Kasumi-1 (cell line): ENCODE results near the gene FCHO1.
"Not testable (repeated sequence)": the region's sequence is repeated elsewhere in the genome, so short reads cannot be mapped to it uniquely, and the experiment has no call there.

Experiments
- DNase-seq, 2 experiments: peaks; one replicate each; lab custom pipeline; 2025; lab: John Stamatoyannopoulos, UW

The FCHO1 gene

DNA sequence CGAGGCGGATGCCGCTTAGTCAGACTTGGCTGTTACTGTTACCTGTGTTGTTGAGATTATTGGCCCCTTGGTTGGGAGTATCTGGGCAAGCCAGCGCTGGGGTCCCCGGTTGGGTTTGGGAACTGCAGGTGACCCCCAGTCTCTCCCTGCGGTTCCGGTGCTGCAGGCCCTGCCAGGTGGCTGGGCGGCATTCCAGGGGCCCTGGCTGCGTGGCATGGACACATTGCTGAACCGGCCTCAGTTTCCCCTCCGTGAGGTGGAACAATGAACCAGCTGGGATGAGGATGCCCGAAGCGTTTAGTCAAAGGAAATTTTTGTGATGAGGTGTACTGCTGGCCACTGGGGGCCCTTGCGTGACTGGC, 44.2 kb downstream of the FCHO1 start:
- no peak for DNase-seq

DNA sequence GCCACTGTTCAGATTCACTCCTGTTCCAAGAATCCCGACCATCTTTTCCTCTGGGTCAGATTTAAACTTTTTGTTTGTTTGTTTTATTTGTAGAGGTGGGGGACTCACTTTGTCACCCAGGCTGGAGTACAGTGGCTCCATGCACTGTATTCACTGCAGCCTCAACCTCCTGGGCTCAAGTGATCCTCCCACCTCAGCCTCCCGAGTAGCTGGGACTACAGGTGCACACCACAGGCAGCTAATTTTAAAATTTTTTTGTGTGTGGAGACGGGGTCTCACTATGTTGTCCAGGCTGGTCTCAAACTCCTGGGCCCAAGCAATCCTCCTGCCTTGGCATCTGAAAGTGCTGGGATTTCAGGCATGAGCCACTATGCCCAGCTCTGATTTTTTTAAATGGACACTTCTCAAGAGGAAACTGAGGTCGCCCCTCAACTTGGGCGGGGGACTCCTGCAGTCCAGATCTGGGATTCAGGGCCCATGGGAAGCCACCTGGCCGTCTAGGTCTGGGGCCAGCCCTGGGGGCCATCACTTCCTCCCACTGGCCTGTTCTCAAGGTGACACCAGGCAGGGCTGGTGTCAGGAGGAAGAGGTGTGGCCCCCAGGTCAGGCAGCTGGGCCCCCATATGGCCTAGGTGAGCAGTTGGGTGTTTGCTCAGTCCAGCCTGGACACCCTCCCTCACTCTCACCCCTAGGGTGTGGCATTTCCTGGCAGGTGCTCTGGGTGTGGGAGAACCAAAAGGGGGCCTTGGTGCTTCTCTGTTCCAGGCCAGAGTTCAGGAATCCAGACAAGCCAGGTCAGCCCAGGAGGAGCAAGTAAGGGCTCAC, 44.9 kb downstream of the FCHO1 start:
- DNase-seq: no peak

- DNase-seq: no peak
Observed at GRCh38 chr19:17796838-17797423, 45.7 kb downstream of the FCHO1 start.

- DNase-seq: no peak
Observed at GRCh38 chr19:17797424-17798201, 46.3 kb downstream of the FCHO1 start.

- not testable (repeated sequence) for DNase-seq
Observed at GRCh38 chr19:17798599-17798998, 47.3 kb downstream of the FCHO1 start.

DNA sequence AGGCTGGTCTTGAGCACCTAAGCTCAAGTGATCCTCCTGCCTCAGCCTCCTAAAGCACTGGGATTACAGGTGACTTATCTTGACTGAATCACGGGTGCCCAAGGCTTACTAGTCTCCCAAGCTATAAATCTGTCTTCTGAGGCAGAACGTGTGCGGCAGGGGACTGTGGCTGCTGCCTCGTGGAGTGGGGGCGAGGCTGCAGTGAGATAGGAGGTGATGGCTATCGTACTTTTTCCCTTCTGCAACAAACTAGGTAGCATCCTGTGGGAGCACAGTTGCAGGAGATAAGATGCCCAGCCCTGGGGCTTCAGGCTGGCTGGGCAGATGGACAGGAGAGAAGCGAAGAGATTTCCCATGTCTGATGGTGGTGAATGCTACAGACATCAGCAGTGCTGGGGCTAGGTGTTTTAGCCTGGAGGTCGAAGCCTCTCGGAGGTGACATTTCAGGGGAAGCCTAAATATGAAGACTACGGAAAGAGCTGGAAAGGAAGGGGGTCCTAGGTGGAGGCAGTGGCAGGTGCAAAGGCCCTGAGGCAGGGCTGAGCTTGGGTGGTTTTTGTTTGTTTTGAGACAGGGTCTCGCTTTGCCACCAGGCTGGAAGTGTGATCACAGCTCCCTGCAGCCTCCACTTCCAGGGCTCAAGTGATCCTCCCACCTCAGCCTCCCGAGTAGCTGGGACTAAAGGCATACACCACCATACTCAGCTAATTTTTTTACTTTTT, 51.0 kb downstream of the FCHO1 start:
- DNase-seq: no peak

DNA sequence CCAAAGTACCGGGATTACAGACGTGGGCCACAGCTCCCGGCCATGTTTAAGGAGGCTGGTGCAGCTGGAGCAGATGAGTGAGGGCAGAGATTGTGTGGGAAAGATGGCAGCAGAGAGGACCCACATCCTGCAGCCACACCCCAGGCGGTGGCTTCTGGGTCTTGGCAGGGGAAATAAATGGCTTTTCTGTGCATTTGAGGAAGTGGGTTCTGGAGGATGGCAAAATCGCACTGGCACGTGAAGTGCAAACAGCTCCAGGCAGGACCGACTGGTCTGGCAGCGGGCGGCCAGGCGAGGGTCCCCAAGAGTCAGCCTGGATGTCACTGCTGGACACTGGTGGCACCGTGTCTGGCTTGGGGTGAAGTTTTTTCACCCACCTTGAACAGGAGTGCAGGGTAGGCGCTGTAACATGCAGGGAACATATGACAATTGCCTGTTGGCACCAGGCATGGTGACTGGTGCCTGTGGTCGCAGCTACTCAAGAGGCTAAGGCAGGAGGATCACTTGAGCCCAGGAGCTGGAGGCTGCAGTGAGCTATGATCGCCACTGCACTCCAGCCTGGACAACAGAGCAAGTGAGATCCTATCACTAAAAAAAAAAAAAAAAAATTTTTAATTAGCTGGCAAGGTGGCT, 52.1 kb downstream of the FCHO1 start:
- peak; percentile 65 to 73 for DNase-seq

- DNase-seq: no peak
Observed at GRCh38 chr19:17805427-17805826, 54.1 kb downstream of the FCHO1 start.

- peak; percentile 29 to 51 for DNase-seq
Observed at GRCh38 chr19:17806945-17807344, 55.7 kb downstream of the FCHO1 start.

- peak; percentile 35 to 37 for DNase-seq
Observed at GRCh38 chr19:17807731-17808316, 56.5 kb downstream of the FCHO1 start.

DNA sequence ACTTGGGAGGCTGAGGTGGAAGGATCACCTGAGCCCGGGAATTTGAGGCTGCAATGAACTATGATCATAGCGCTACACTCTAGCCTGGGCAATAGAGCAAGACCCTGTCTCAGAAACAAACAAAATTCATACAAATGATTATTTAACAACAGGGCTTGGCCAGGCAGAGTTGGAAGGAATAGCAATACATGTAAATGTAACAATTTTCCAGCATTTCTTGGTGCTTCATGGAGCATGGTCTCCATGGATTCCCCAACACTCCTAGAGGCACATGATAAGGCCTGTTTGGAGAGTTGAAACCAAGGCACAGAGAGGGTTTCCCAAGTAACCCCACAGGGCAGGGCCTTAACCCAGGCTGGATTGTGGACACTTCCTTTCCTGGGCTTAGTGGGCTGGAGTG, 59.8 kb downstream of the FCHO1 start:
- DNase-seq: no peak

DNA sequence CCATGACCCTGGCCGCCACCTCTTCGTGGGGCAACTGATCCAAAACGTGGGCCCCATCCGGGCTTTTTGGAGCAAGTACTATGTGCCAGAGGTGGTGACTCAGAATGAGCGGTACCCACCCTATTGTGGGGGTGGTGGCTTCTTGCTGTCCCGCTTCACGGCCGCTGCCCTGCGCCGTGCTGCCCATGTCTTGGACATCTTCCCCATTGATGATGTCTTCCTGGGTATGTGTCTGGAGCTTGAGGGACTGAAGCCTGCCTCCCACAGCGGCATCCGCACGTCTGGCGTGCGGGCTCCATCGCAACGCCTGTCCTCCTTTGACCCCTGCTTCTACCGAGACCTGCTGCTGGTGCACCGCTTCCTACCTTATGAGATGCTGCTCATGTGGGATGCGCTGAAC, 60.4 kb downstream of the FCHO1 start:
- DNase-seq: no peak

DNA sequence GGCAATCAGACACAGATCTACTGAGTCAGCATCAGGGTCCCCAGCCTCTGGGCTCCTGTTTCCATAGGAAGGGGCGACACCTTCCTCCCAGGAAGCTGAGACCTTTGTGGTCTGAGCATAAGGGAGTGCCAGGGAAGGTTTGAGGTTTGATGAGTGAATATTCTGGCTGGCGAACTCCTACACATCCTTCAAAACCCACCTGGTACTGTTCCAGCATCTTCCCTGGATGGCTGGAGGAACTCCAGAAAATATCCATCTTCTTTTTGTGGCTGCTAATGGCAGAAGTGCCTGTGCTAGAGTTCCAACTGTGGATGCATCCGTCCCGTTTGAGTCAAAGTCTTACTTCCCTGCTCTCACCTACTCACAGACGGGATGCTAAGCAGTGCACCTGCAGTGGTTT, 60.8 kb downstream of the FCHO1 start:
- no peak for DNase-seq

- DNase-seq: no peak
Observed at GRCh38 chr19:17817668-17818363, 66.5 kb downstream of the FCHO1 start.

DNA sequence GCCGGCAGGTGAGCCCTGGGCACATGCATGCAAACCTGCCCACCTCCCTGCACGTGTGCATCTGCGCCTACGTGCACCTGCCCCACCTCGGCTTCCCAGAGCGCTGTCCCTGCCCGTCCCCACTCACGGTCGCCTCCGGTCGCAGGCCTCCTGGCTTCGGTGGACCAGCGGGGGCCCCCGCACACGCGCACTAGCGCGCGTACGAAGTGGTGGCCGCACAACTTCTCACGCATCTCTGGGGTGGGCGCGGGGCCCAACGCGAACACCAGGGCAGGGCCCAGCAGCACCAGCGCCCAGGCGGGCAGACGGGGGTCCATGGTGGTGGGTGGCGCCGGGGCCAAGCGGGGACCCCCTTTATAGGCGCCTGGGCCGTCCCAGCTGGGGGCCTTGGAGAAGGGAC, 69.9 kb downstream of the FCHO1 start, which contains the start of gene INSL3:
Gene INSL3, minus strand, starts transcription at position 330 of the 400 bp plus-strand sequence. Its CDS starts 13 bp downstream, at position 317.
- no peak for DNase-seq

- DNase-seq: no peak
Observed at GRCh38 chr19:17824339-17824738, 73.1 kb downstream of the FCHO1 start.

DNA sequence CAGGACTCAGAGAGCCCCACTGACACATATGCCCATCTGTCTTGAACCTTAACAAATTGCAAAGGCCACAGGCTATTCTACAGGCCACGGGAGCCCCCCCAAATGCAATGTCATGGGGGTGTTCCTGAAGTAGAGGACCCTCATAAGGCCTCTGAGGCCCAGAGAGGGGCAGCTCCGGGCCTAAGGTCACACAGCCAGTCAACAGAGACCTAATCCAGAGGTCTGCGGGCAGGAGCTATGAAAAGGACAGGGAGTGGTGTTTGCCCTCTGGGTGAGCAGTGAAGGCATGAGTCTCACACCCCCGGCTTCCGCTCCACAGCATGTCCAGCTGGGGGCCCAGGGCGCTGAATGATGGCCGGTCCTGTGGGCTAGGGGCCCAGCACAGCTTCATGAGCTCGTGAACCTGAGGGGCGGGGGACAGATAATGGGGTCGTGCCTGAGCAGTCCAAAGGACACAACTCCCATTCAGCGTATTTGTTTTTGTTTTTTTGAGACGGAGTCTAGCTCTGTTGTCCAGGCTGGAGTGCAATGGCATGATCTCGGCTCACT, 75.3 kb downstream of the FCHO1 start:
- DNase-seq: no peak

GRCh38 chr19:17829855-17830566, 78.7 kb downstream of the FCHO1 start:
- no peak for DNase-seq

GRCh38 chr19:17830567-17831418, 79.5 kb downstream of the FCHO1 start:
- DNase-seq: no peak
